Sciatic nerve (tissue), 2 donors: ENCODE measurements around the gene IRF2. TPM values are rescaled to one million over a fixed set of nuclear protein-coding genes. Genes with fewer than 3 reads are reported as not detected.

Experiments
- ATAC-seq: fragments of 200-7000 bp; cut with Tn5 transposase; one replicate; pipeline ENCODE4 v1.9.1; 2020; ENCODE audit warnings: mild to moderate bottlenecking, moderate library complexity
- DNase-seq: peaks from one replicate; pipeline ENCODE4 v3.0.0-alpha.2; 2020; ENCODE audit warnings: low spot score
- intact Hi-C: fragments of 100-400 bp; cut with DNase I; formaldehyde crosslinking; loops from one replicate; pipeline ENCODE4 v1.14.2; 2022
- total RNA-seq: library from RNA; stranded (reverse); fragmentation: NEBNext Ultra II Directional; extraction: Animal tissue kit (Norgen Biotek cat#: 25700); gene quantifications from one replicate; pipeline ENCODE4 v1.2.1, GENCODE V29; 2021
- donor health status: DM: no; HTN: no; CAD: no.
- donor health status: DM: no; HTN: no; CAD: no.

The IRF2 gene
- total RNA-seq, 1 donor from 2014 or later: 50.2 TPM

GRCh38 chr4:184439386-184439785 is 35.0 kb downstream of the IRF2 start:
- ATAC-seq (no peak), DNase-seq (no peak)
- intact Hi-C loops: no loop called here

- no peak for ATAC-seq
- DNase-seq: no peak
- intact Hi-C loops: no loop called here
These were observed 36.0 kb downstream of the IRF2 start for GRCh38 chr4:184438375-184438774.

- intact Hi-C loops: no loop called here
- no peak for ATAC-seq
- no peak for DNase-seq
These were observed 36.6 kb downstream of the IRF2 start for GRCh38 chr4:184437565-184438265.

- ATAC-seq (no peak), DNase-seq (no peak)
- intact Hi-C loops: no loop called here
These were observed 39.8 kb downstream of the IRF2 start for GRCh38 chr4:184434501-184435066.

- DNase-seq: no peak
- intact Hi-C loops: no loop called here
- ATAC-seq: no peak
These were observed 40.3 kb downstream of the IRF2 start for GRCh38 chr4:184434021-184434420.

GRCh38 chr4:184433258-184433892 is 41.0 kb downstream of the IRF2 start:
- intact Hi-C loops: no loop called here
- ATAC-seq (no peak), DNase-seq (no peak)

GRCh38 chr4:184432127-184432922 is 42.0 kb downstream of the IRF2 start:
- no peak for DNase-seq
- ATAC-seq: peak; percentile 59
- intact Hi-C loops: no loop called here

- no peak for DNase-seq
- intact Hi-C loops: no loop called here
- no peak for ATAC-seq
These were observed 44.2 kb downstream of the IRF2 start for GRCh38 chr4:184430163-184430562.

GRCh38 chr4:184428787-184429186 is 45.6 kb downstream of the IRF2 start:
- ATAC-seq (no peak), DNase-seq (no peak)
- intact Hi-C loops: no loop called here

GRCh38 chr4:184427687-184428086 is 46.7 kb downstream of the IRF2 start:
- DNase-seq (no peak), ATAC-seq (no peak)
- intact Hi-C loops: no loop called here

GRCh38 chr4:184427093-184427492 is 47.3 kb downstream of the IRF2 start:
- DNase-seq (no peak), ATAC-seq (no peak)
- intact Hi-C loops: no loop called here

- ATAC-seq (peak; percentile 41), DNase-seq (no peak)
- intact Hi-C loops: loop anchor here (5.0 kb wide), 1 partner anchor 852 kb away; no protein-coding TSS in a partner anchor
These were observed 49.2 kb downstream of the IRF2 start for GRCh38 chr4:184424993-184425758.

GRCh38 chr4:184424279-184424678 is 50.1 kb downstream of the IRF2 start:
- intact Hi-C loops: loop anchor here (5.0 kb wide), 1 partner anchor 853 kb away; no protein-coding TSS in a partner anchor

GRCh38 chr4:184423003-184423686 is 51.2 kb downstream of the IRF2 start:
- intact Hi-C loops: loop anchor here (5.0 kb wide), 1 partner anchor 854 kb away; no protein-coding TSS in a partner anchor
- no peak for ATAC-seq

More at GRCh38 chr4:184424279-184424678, 50.1 kb downstream of the IRF2 start:
- ATAC-seq: no peak
- DNase-seq: no peak

GRCh38 chr4:184422378-184422777 is 52.0 kb downstream of the IRF2 start:
- ATAC-seq (no peak), DNase-seq (no peak)
- intact Hi-C loops: loop anchor here (1.0 to 5.0 kb wide), 2 partner anchors 11 to 855 kb away; no protein-coding TSS in a partner anchor

More at GRCh38 chr4:184423003-184423686, 51.2 kb downstream of the IRF2 start:
- no peak for DNase-seq

- DNase-seq (no peak), ATAC-seq (no peak)
- intact Hi-C loops: loop anchor here (1.0 to 5.0 kb wide), 2 partner anchors 10 to 856 kb away; no protein-coding TSS in a partner anchor
These were observed 52.7 kb downstream of the IRF2 start for GRCh38 chr4:184421533-184422155.

- intact Hi-C loops: loop anchor here (5.0 kb wide), 1 partner anchor 856 kb away; no protein-coding TSS in a partner anchor
- DNase-seq: no peak
- no peak for ATAC-seq
These were observed 53.4 kb downstream of the IRF2 start for GRCh38 chr4:184420881-184421416.
